ENCODE data around the gene COL1A1.

COL1A1 gene

GRCh38 chr17:50144845-50145531 is 56.4 kb downstream of the COL1A1 start:
- DNase-seq (ENCODE audit: extremely low read depth, insufficient read length): no peak
- peaks cover 44% of the 10 kb centered on the region for H3K36me3 ChIP-seq (ENCODE audit: control insufficient read depth, insufficient read depth, low read length)
- H3K27me3 ChIP-seq (replicated peaks; ENCODE audit: control insufficient read depth, insufficient read depth, low read length): no peaks in the 10 kb centered on the region
- TF ChIP-seq CTCF (IDR thresholded peaks at IDR 0.05; ENCODE audit: insufficient read depth, low read length, poor library complexity, severe bottlenecking): no peak
- no peak overlapping the region for H3K4me3 ChIP-seq (replicated peaks; ENCODE audit: low read depth, low read length)

GRCh38 chr17:50144355-50144754 is 57.1 kb downstream of the COL1A1 start:
- no peaks in the 10 kb centered on the region for H3K27me3 ChIP-seq (replicated peaks; ENCODE audit: control insufficient read depth, insufficient read depth, low read length)
- peaks cover 48% of the 10 kb centered on the region for H3K36me3 ChIP-seq (ENCODE audit: control insufficient read depth, insufficient read depth, low read length)
- H3K4me3 ChIP-seq (replicated peaks; ENCODE audit: low read depth, low read length): no peak overlapping the region
- TF ChIP-seq CTCF (IDR thresholded peaks at IDR 0.05; ENCODE audit: insufficient read depth, low read length, poor library complexity, severe bottlenecking): no peak
- no peak for DNase-seq (ENCODE audit: extremely low read depth, insufficient read length)

- no peak for TF ChIP-seq CTCF (IDR thresholded peaks at IDR 0.05; ENCODE audit: insufficient read depth, low read length, poor library complexity, severe bottlenecking)
- no peak for DNase-seq (ENCODE audit: extremely low read depth, insufficient read length)
- Histone ChIP-seq H3K27me3 (replicated peaks; ENCODE audit: control insufficient read depth, insufficient read depth, low read length) (no peaks in the 10 kb centered on the region), H3K36me3 (ENCODE audit: control insufficient read depth, insufficient read depth, low read length) (peaks cover 55% of the 10 kb centered on the region), H3K4me3 (replicated peaks; ENCODE audit: low read depth, low read length) (no peak overlapping the region)
Measured at GRCh38 chr17:50143461-50144176, 57.8 kb downstream of the COL1A1 start.

GRCh38 chr17:50141745-50142110 is 59.7 kb downstream of the COL1A1 start:
- peaks cover 67% of the 10 kb centered on the region for H3K36me3 ChIP-seq (ENCODE audit: control insufficient read depth, insufficient read depth, low read length)
- TF ChIP-seq CTCF (IDR thresholded peaks at IDR 0.05; ENCODE audit: insufficient read depth, low read length, poor library complexity, severe bottlenecking): no peak
- no peak for DNase-seq (ENCODE audit: extremely low read depth, insufficient read length)
- H3K4me3 ChIP-seq (replicated peaks; ENCODE audit: low read depth, low read length): no peak overlapping the region
- H3K27me3 ChIP-seq (replicated peaks; ENCODE audit: control insufficient read depth, insufficient read depth, low read length): no peaks in the 10 kb centered on the region

- no peak overlapping the region for H3K4me3 ChIP-seq (replicated peaks; ENCODE audit: low read depth, low read length)
- TF ChIP-seq CTCF (IDR thresholded peaks at IDR 0.05; ENCODE audit: insufficient read depth, low read length, poor library complexity, severe bottlenecking): no peak
- no peak for DNase-seq (ENCODE audit: extremely low read depth, insufficient read length)
- peaks cover 69% of the 10 kb centered on the region for H3K36me3 ChIP-seq (ENCODE audit: control insufficient read depth, insufficient read depth, low read length)
- no peaks in the 10 kb centered on the region for H3K27me3 ChIP-seq (replicated peaks; ENCODE audit: control insufficient read depth, insufficient read depth, low read length)
Measured at GRCh38 chr17:50141026-50141744, 60.2 kb downstream of the COL1A1 start.

Measured in GM06990 (cell line).